ENCODE results near the gene SYNGR1. TPM values are rescaled to one million over a fixed set of nuclear protein-coding genes. Genes with fewer than 3 reads are reported as not detected.
A peak's percentile ranks its signal among the peaks of the same experiment; 100 is the strongest.

SYNGR1 gene
- total RNA-seq, 1 donor from 2014 or later: 11.0 TPM

GRCh38 chr22:39316440-39317083 lies 33.2 kb upstream of the SYNGR1 start:
- Mint-ChIP-seq H3K27ac (no peak overlapping the region), H3K27me3 (ENCODE audit: insufficient read depth, low read depth) (peaks cover 11% of the 10 kb centered on the region), H3K4me3 (peak overlapping the region; percentile 100), H3K4me1 (peaks cover 43% of the 10 kb centered on the region), H3K36me3 (peaks cover 48% of the 10 kb centered on the region), H3K9me3 (no peaks in the 10 kb centered on the region)
- Histone ChIP-seq H3K4me2 (peak overlapping the region; percentile 96), H2AFZ (replicated peaks) (no peak overlapping the region), H3K27me3 (no peaks in the 10 kb centered on the region), H3K36me3 (peaks cover 11% of the 10 kb centered on the region), H3K4me1 (peaks cover 32% of the 10 kb centered on the region), H3F3A (ENCODE audit: low read depth) (peaks cover 91% of the 10 kb centered on the region), H3K79me2 (ENCODE audit: low read depth) (peaks cover 62% of the 10 kb centered on the region), H3K9ac (no peak overlapping the region), H4K20me1 (ENCODE audit: low read depth) (peaks cover 75% of the 10 kb centered on the region), H3K27ac (no peak overlapping the region), H3K9me3 (ENCODE audit: low read depth) (no peaks in the 10 kb centered on the region), H3K4me3 (peak overlapping the region; percentile 75)
- TF ChIP-seq CTCF (IDR thresholded peaks at IDR 0.05) (peak; percentile 84), EZH2 (IDR thresholded peaks at IDR 0.05) (no peak)
- DNase-seq (ENCODE audit: low spot score): peak; percentile 88

- H2AFZ ChIP-seq (replicated peaks): no peak overlapping the region
- no peaks in the 10 kb centered on the region for H3K27me3 ChIP-seq
- H4K20me1 ChIP-seq (ENCODE audit: low read depth): peaks cover 68% of the 10 kb centered on the region
- peaks cover 84% of the 10 kb centered on the region for H3F3A ChIP-seq (ENCODE audit: low read depth)
- no peak overlapping the region for H3K27ac Mint-ChIP-seq
- H3K4me3 ChIP-seq: peak overlapping the region; percentile 75
- peaks cover 11% of the 10 kb centered on the region for H3K27me3 Mint-ChIP-seq (ENCODE audit: insufficient read depth, low read depth)
- H3K4me3 Mint-ChIP-seq: peak overlapping the region; percentile 100
- no peak for DNase-seq (ENCODE audit: low spot score)
- no peaks in the 10 kb centered on the region for H3K9me3 Mint-ChIP-seq
- H3K9me3 ChIP-seq (ENCODE audit: low read depth): no peaks in the 10 kb centered on the region
- peaks cover 47% of the 10 kb centered on the region for H3K36me3 Mint-ChIP-seq
- H3K4me2 ChIP-seq: peak overlapping the region; percentile 96
- peaks cover 32% of the 10 kb centered on the region for H3K4me1 ChIP-seq
- peak overlapping the region; percentile 96 for H3K9ac ChIP-seq
- TF ChIP-seq EZH2phosphoT487 (IDR thresholded peaks at IDR 0.05) (no peak), CTCF (IDR thresholded peaks at IDR 0.05) (no peak), EZH2 (IDR thresholded peaks at IDR 0.05) (no peak)
- peaks cover 42% of the 10 kb centered on the region for H3K4me1 Mint-ChIP-seq
- H3K79me2 ChIP-seq (ENCODE audit: low read depth): peaks cover 62% of the 10 kb centered on the region
- H3K36me3 ChIP-seq: peaks cover 11% of the 10 kb centered on the region
- peak overlapping the region; percentile 35 for H3K27ac ChIP-seq
These were observed 32.6 kb upstream of the SYNGR1 start for GRCh38 chr22:39317084-39317774.

GRCh38 chr22:39317775-39318506 lies 31.9 kb upstream of the SYNGR1 start:
- Histone ChIP-seq H3K4me2 (peak overlapping the region; percentile 96), H3K27me3 (no peaks in the 10 kb centered on the region), H4K20me1 (ENCODE audit: low read depth) (peaks cover 61% of the 10 kb centered on the region), H3K27ac (peak overlapping the region; percentile 36), H3K4me1 (peaks cover 32% of the 10 kb centered on the region), H3F3A (ENCODE audit: low read depth) (peaks cover 77% of the 10 kb centered on the region), H3K79me2 (ENCODE audit: low read depth) (peaks cover 62% of the 10 kb centered on the region), H3K36me3 (peaks cover 11% of the 10 kb centered on the region), H3K4me3 (peak overlapping the region; percentile 75), H3K9ac (peak overlapping the region; percentile 96), H2AFZ (replicated peaks) (no peak overlapping the region), H3K9me3 (ENCODE audit: low read depth) (no peaks in the 10 kb centered on the region)
- DNase-seq (ENCODE audit: low spot score): no peak
- Mint-ChIP-seq H3K27ac (no peak overlapping the region), H3K9me3 (no peaks in the 10 kb centered on the region), H3K36me3 (peaks cover 44% of the 10 kb centered on the region), H3K27me3 (ENCODE audit: insufficient read depth, low read depth) (peaks cover 9% of the 10 kb centered on the region), H3K4me1 (peaks cover 42% of the 10 kb centered on the region), H3K4me3 (peak overlapping the region; percentile 100)
- no peak for TF ChIP-seq EZH2 (IDR thresholded peaks at IDR 0.05)
- no peak for TF ChIP-seq EZH2phosphoT487 (IDR thresholded peaks at IDR 0.05)
- TF ChIP-seq CTCF (IDR thresholded peaks at IDR 0.05): no peak
